Measurements from ENCODE around the gene TET3. TPM values are rescaled to one million over a fixed set of nuclear protein-coding genes. Genes with fewer than 3 reads are reported as not detected.

Gene TET3
- total and polyA plus RNA-seq, 2 of the 8 experiments (the other 6 are each of a cell fraction or from before 2014, with no cell fraction given), result 4.5 to 21.1 TPM

GRCh38 chr2:73935641-73936040 lies 49.1 kb upstream of the TET3 start (continued):
- no peak for TF ChIP-seq RAD21 (IDR thresholded peaks at IDR 0.05 in 1 of 2, conservative IDR thresholded peaks at IDR 0.05 in 1 of 2; ENCODE audit: low read depth in 2 of 2, low read length in 2 of 2)

Measured in H1 (cell line).